ENCODE measurements around the gene PSMD5.

- TF ChIP-seq, protein P1, sequence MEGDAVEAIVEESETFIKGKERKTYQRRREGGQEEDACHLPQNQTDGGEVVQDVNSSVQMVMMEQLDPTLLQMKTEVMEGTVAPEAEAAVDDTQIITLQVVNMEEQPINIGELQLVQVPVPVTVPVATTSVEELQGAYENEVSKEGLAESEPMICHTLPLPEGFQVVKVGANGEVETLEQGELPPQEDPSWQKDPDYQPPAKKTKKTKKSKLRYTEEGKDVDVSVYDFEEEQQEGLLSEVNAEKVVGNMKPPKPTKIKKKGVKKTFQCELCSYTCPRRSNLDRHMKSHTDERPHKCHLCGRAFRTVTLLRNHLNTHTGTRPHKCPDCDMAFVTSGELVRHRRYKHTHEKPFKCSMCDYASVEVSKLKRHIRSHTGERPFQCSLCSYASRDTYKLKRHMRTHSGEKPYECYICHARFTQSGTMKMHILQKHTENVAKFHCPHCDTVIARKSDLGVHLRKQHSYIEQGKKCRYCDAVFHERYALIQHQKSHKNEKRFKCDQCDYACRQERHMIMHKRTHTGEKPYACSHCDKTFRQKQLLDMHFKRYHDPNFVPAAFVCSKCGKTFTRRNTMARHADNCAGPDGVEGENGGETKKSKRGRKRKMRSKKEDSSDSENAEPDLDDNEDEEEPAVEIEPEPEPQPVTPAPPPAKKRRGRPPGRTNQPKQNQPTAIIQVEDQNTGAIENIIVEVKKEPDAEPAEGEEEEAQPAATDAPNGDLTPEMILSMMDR (IDR thresholded peaks at IDR 0.05) = peak in 9 of 12 donors; percentile 28 to 76 (median 44)
- TF ChIP-seq POLR2A (IDR thresholded peaks at IDR 0.05) = no peak
Measured at GRCh38 chr9:120868676-120869359, 26.1 kb upstream of the PSMD5 start.

Measured in heart left ventricle (tissue), 13 donors.